Activated CD8-positive, alpha-beta memory T cell treated with anti-CD3 and anti-CD28 coated beads, Interleukin-2, amount 50 U/mL, for 1 hour (primary cell): ENCODE results near the gene CLC.
"Not testable (repeated sequence)": the region's sequence is repeated elsewhere in the genome, so short reads cannot be mapped to it uniquely, and the experiment has no call there.

Source experiments
- DNase-seq: peaks from one replicate; pipeline ENCODE4 v3.0.0-alpha.2; 2020; ENCODE audit errors: extremely low read depth

The CLC gene

GRCh38 chr19:39729594-39729993, 8.2 kb downstream of the CLC start:
- no peak for DNase-seq

GRCh38 chr19:39728040-39728439, 9.8 kb downstream of the CLC start:
- no peak for DNase-seq

DNA sequence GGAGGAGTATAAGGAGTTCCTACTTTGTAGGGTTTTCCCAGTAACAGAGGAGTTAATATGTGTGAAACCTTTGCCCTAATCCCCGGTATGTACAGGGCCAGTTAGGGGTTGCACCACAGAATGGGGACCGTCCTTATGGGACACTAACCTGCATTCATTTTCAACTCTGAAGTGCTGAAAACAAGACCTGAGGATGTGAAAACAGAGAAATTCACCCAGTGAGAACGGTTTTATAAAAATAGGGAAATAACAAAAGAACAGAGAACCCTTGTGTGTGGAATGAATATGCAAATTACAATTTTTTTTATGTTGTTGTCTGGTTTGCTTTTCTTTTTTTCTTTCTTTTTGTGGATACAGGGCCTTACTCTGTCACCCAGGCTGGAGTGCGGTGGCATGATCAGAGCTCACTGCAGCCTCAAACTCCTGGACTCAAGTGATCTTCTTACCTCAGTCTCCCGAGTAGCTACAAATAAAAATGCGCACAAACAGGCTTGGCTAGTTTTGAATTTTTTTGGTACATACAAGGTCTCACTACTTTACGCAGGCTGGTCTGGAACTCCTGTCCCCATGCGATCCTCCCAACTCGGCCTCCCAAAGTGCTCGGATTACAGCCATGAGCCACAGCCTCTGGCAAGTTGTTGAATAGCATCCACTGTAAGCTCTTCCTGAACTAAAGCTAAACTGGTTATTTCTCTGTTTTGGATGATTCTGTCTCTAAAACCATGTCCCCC, 10.6 kb downstream of the CLC start:
- no peak for DNase-seq

GRCh38 chr19:39725995-39726394, 11.8 kb downstream of the CLC start:
- DNase-seq = no peak

- not testable (repeated sequence) for DNase-seq
Observed at GRCh38 chr19:39720144-39720543, 17.7 kb downstream of the CLC start.

DNA sequence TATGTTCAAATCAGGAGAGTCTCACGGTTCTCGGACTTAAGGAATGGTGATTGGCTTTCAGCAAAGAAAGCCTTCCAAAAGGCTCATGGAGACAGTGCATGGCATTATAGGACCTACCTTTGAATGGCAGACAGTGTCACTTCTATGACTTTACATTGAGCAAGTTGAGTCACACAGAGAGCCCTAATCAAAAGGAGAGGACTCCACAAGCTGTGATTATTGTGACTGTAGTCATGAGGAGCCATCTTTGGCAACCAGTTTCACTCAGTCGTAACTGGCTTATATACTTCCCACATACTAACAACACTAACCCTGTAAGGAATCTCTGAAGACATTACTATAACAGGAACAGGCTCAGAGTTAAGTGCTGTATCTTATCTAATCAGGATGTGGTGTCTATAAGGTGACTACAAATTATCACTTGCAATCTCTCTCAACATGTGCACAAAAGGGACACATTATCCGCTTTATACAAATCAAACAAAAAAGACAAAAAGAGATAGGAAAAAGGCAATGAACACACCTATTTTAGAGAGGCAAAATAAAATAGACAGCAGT, 27.4 kb downstream of the CLC start:
- no peak for DNase-seq

DNA sequence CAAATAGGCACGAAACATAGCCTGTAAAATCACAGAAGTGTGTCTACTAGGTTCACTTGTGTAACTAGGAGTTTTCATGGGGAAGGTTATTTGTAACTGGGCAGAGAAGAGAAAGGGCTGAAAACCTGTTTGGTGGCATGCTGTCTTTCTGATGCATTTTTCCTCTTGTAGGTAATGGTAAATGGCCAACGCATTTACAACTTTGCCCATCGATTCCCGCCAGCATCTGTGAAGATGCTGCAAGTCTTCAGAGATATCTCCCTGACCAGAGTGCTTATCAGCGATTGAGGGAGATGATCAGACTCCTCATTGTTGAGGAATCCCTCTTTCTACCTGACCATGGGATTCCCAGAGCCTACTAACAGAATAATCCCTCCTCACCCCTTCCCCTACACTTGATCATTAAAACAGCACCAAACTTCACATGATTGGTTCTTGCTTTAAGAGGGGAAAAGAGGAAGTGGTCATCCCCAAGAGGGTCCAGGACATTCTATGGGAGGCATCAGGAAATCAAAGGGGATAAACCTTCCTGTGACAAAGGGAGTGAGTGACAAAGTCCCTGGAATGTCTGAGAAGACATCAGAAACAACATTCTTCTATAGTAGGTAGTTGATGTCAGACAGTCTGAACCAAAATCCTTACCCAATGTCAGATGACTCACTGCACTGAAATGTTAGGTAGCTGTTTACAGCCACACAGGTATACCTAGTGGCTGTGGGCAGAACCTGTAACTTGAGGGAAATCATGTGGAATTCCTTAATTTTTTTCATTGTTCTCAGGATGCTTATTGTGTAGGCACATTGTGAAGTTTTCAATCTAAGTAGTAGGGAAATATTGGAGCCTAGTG, 28.6 kb downstream of the CLC start:
- no peak for DNase-seq

GRCh38 chr19:39708594-39708993, 29.2 kb downstream of the CLC start:
- no peak for DNase-seq

DNA sequence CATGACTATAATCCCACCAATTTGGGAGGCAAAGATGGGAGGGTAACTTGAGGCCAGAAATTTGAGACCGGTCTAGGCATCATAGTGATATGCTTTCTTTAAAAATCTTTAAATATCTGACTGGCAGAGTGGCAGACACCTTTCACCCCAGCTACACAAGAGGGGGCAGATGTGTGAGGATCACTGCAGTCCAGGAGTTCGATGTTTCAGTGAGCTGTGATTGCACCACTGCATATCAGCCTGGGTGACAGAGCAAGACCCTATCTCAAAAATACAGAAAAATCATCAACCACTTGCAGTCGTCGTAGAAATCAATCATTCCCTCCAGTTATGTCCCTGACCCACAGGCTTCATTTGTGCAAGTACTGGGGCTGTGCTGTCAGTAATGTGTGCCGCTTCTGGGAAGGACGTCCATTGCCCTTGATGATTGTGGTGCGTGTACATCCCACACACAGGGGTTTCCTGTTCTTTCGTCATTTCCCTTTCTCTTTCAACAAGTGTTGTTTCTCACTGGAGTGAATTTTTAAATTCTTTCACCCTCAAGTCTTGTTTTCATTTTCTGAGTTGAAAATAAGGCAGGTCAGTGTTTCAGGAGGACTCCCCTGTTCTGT, 32.1 kb downstream of the CLC start:
- DNase-seq = no peak

DNA sequence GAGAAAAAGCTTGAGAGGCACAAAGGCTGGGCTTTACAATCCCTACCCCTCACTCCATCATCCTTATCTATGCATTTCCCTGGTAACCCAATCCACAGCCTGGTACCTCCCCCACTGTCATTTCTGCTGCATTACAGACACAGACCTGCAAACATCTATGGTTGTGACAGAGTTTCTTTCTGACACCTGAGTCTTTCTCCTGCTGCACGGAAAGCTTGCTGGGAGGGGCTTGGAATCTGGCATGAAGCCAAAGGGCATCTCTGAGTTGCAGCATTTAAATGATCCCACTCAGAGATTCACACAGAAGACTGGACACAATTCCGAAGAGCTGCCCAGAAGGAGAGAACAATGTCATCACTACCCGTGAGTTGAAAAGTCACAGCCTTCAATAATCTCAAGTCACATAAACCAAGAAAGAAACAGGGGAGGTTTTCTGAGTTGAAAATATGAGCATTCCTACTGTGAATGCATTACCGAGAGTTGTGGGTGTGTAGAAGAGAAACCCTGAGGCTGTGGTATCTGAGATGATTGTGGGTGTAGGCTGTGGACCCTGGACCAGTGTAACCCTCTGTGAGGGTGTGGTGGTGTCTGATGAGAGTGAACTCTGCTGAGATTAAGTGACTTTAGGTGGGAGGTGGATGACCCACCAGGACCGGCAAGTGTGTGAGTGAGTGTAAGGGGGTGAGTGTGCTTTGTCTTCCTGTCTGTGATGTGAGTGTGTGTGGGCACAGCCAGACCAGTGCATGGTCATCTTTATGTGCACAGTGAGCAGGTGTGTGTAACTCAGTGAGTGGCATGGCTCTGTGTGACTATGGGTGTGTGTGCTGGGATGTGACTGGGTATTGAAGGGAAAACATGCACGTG, 33.4 kb downstream of the CLC start, which contains the start of gene LGALS14:
TSS of gene LGALS14 (plus strand) at position 301 of the 864 bp plus-strand sequence. CDS start at position 349, 48 bp downstream.
- no peak for DNase-seq

DNA sequence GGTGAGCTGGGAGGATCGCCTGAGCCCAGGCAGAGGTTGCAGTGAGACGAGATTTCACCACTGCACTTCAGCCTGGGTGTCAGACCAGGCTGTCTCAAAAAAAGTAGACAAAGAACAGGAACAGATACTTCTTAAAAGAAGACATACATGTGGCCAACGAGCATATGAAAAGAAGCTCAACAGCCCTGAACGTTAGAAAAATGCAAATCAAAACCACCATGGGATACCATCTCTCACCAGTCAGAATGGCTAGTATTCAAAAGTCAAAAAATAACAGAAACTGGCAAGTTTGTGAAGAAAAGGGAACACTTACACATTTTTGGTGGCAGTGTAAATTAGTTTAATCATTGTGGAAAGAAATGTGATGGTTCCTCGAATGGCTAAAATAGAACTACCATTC, 36.5 kb downstream of the CLC start:
- DNase-seq = no peak

GRCh38 chr19:39698535-39698934, 39.3 kb downstream of the CLC start:
- no peak for DNase-seq

- DNase-seq = no peak
Observed at GRCh38 chr19:39696387-39696786, 41.4 kb downstream of the CLC start.

GRCh38 chr19:39695759-39696158, 42.1 kb downstream of the CLC start:
- no peak for DNase-seq

- no peak for DNase-seq
Observed at GRCh38 chr19:39692822-39693221, 45.0 kb downstream of the CLC start.

- DNase-seq = no peak
Observed at GRCh38 chr19:39692166-39692565, 45.7 kb downstream of the CLC start.

GRCh38 chr19:39688637-39689036, 49.2 kb downstream of the CLC start:
- not testable (repeated sequence) for DNase-seq

- no peak for DNase-seq
Observed at GRCh38 chr19:39686739-39687138, 51.1 kb downstream of the CLC start.

- no peak for DNase-seq
Observed at GRCh38 chr19:39684267-39684666, 53.6 kb downstream of the CLC start.

DNA sequence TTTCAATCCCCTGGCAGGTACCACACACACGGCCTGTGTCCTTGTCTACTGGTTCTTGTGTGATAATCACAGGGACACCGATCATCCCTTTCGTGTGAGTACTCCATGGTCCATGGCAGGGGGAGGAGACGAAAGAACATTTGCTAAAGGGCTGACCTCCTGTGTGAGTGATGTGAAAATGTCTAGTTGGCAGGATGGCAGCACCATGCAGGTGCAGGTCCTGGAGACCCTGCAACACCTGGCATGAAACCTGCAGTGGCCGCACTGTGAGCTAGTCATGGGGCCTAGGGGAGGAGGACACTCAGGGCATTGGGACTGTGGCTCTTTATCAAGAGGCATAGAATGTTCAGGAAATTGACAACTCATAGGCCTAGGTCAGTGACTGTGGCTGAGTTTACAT, 56.4 kb downstream of the CLC start:
- DNase-seq = no peak
